Panc1 (cell line): ENCODE results near the gene TMEM185A. TPM values are rescaled to one million over a fixed set of nuclear protein-coding genes. Genes with fewer than 3 reads are reported as not detected.
"Not testable (repeated sequence)": the region's sequence is repeated elsewhere in the genome, so short reads cannot be mapped to it uniquely, and the experiment has no call there.

ENCODE experiments used
- ATAC-seq: fragments of 200-7000 bp; cut with Tn5 transposase; 2 replicates; pipeline ENCODE4 v1.9.1; 2020; ENCODE audit warnings: mild to moderate bottlenecking, moderate library complexity
- BruUV-seq: library from RNA; stranded (reverse); fragments of 400-500 nt; replicated peaks from 2 replicates; lab custom pipeline; 2021; lab: Mats Ljungman, UMichigan
- CTCF ChIA-PET: fragments of 300-600 bp; sonication (Branson Sonifier 250); formaldehyde crosslinking; loops from one replicate; lab custom pipeline; 2022; ENCODE audit warnings: antibody characterized with exemption; lab: Charles Lee
- POLR2A ChIA-PET: fragments of 300-600 bp; sonication (Branson Sonifier 250); formaldehyde crosslinking; loops from one replicate; lab custom pipeline; 2022; ENCODE audit warnings: antibody characterized with exemption; lab: Charles Lee
- DNase-seq: peaks from one replicate; pipeline ENCODE4 v3.0.0-alpha.2; 2010; ENCODE audit warnings: low read depth, low spot score
- H3K27ac ChIP-seq: 2 replicates; pipeline ENCODE4 v1.5.1; 2011; ENCODE audit warnings: mild to moderate bottlenecking, low read length, inconsistent platforms
- H3K27me3 ChIP-seq: fragments of 200-500 bp; sonication (Bioruptor generic); 2 replicates; pipeline ENCODE4 v1.6.0; 2014; ENCODE audit warnings: low read length, inconsistent platforms; ENCODE audit not compliant: control insufficient read depth, insufficient read depth
- H3K36me3 ChIP-seq: fragments of 200-500 bp; sonication (Bioruptor generic); 2 replicates; pipeline ENCODE4 v1.5.1; 2014; ENCODE audit warnings: inconsistent platforms, mild to moderate bottlenecking, low read length, moderate library complexity; ENCODE audit not compliant: control insufficient read depth, insufficient read depth
- H3K4me1 ChIP-seq: 2 replicates; pipeline ENCODE4 v1.5.1; 2011; ENCODE audit warnings: inconsistent platforms, mild to moderate bottlenecking, low read length, moderate library complexity; ENCODE audit not compliant: control insufficient read depth, insufficient read depth
- H3K4me3 ChIP-seq, 2 experiments: 2 replicates each; pipeline ENCODE4 v1.5.1; 2011 to 2012; ENCODE audit warnings: low read depth in 2 of 2, low read length in 2 of 2, mild to moderate bottlenecking in 2 of 2, inconsistent platforms in 1 of 2, moderate library complexity in 1 of 2
- H3K9me3 ChIP-seq: fragments of 200-500 bp; sonication (Bioruptor generic); 2 replicates; pipeline ENCODE4 v1.5.1; 2014; ENCODE audit warnings: low read depth, mild to moderate bottlenecking, inconsistent platforms, low read length, moderate library complexity; ENCODE audit not compliant: control insufficient read depth, insufficient read depth
- in situ Hi-C: cut with HindIII; loops from 2 replicates; pipeline ENCODE4 v1.10.0; 2016; ENCODE audit warnings: low sequenced_read_pairs, low pct_unique_long_range_greater_than_20kb
- intact Hi-C: fragments of 100-400 bp; cut with micrococcal nuclease; formaldehyde crosslinking; loops from one replicate; pipeline ENCODE4 v1.10.0; 2022; ENCODE audit not compliant: unreplicated experiment
- total RNA-seq: library from RNA; stranded (reverse); gene quantifications from one replicate; pipeline ENCODE4 v1.2.1, GENCODE V29; 2021; ENCODE audit not compliant: unreplicated experiment

TMEM185A gene
- total RNA-seq, 1 experiment from 2014 or later, result 27.3 TPM

DNA sequence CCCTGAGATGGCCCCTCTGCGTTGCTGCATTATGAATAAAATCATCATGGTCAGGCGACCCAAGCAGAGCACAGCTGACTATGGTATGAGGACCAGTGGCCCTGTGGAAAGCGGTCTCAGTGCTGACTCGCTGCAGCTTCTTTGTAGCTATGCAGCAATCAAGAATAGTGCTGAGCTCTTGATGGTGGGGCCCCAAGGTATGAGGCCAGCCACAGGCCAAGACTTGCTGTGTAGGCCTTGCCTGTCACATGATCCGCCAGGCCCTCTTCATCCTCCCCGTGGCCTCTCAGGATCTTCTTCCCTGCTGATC lies 79.7 kb downstream of the TMEM185A start:
- H3K36me3 ChIP-seq, H3K4me3 ChIP-seq, in situ Hi-C loops, BruUV-seq, POLR2A ChIA-PET, DNase-seq, CTCF ChIA-PET, H3K9me3 ChIP-seq, intact Hi-C loops, H3K4me1 ChIP-seq, H3K27me3 ChIP-seq, H3K27ac ChIP-seq: not testable (repeated sequence)
- ATAC-seq, result 0 out of 2 replicates have a peak, but pooled peaks have one; percentile 29

DNA sequence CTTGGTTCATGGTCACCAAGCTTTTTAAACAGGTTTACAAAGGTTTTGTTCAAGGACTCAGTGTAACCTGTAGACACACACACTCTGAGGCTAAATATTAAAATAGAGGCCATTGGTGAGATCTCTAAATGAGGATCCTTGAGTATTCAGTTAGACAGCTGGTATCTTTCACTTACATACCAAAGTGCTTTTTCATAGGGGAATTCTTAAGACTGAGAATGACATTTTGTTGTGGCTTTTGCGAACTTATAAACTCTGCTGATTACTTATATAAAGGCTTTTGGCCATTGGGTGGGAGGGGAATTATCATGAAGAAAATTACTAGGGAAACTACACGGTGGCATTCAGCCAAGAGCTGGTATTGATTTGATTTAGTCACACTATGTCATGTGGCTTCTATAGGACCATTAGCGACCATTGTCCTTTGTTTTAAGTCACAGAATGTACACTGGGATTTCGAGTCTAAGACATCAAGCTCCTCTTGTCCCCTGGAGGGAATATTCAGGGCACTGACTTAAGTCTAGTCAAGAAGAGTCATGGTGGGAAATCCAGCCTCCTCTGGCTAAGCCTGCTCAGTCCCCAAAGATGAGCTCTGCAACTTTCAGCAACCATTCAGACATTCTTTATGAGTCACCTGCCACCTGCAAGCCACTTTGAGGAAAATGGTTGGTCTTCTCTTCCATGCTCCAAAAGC lies 80.2 kb downstream of the TMEM185A start:
- CTCF ChIA-PET, H3K9me3 ChIP-seq, in situ Hi-C loops, intact Hi-C loops, H3K27me3 ChIP-seq, H3K4me1 ChIP-seq, H3K27ac ChIP-seq, ATAC-seq, H3K4me3 ChIP-seq, DNase-seq, BruUV-seq, H3K36me3 ChIP-seq, POLR2A ChIA-PET: not testable (repeated sequence)

DNA sequence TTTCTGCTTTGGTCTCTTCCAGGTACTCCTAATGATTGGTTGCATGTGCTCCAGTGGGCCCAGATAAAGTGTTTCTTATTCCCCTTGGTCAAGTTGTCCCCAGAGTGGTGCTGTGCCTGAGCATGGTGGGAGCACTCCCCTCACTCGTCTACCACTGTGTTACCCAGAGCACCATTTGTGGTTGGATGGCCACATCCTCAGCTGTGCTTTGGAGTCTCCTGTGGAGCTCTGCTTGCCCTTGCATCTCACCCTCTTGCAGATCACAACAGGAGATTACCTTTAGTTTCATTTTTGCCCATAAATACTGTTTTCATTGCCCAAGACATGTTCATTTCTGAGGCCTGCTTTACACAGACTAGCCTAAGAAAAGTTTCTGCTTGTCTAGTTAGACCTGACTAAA lies 81.1 kb downstream of the TMEM185A start:
- BruUV-seq, H3K27ac ChIP-seq, H3K4me1 ChIP-seq, H3K4me3 ChIP-seq, DNase-seq, H3K9me3 ChIP-seq, H3K27me3 ChIP-seq, intact Hi-C loops, CTCF ChIA-PET, H3K36me3 ChIP-seq, ATAC-seq, POLR2A ChIA-PET, in situ Hi-C loops: not testable (repeated sequence)

DNA sequence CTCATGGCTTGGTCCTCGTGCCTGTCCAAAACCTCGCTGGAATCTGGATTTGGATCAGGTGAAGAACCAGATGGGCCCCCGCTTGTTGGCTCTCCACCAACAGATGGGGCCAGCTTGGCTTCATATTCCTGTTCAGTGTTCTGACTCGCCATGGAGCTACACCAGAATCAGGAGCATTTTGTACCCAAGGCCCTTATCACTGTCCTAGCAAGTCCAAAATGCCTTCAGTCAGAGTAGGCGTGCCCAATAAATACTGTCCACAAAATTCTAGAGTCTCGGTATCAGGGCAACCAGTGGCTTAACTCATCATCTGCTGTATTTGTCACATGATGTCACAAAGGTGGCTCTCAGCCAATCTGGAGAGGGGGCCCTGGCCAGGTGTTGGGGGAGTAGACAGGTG lies 81.9 kb downstream of the TMEM185A start, which contains the start of gene HSFX3:
HSFX3 (minus strand) TSS at position 224 of the 400 bp plus-strand sequence; CDS start at position 152, 72 bp downstream.
- H3K9me3 ChIP-seq, intact Hi-C loops, H3K4me3 ChIP-seq, CTCF ChIA-PET, H3K4me1 ChIP-seq, POLR2A ChIA-PET, H3K27ac ChIP-seq, H3K36me3 ChIP-seq, H3K27me3 ChIP-seq, BruUV-seq, DNase-seq, ATAC-seq, in situ Hi-C loops: not testable (repeated sequence)

DNA sequence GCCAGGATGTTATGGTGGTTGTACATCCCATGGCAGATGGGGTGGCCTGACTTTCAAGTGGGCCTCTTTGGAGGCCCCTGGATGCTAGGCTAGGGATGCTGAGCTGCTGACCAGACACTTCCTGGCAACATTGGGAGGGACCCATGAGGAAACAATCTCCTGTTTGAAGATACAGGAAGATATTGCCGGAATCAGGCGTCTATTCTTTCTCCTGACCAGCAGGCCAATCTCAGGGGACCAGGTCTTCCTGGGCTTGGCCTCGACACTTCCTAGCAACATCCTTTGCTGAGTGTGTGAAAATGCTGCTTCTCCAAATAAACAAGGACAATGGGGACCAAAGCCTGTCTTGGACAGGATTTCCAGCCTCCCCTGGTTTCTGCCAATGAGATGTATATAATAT lies 83.8 kb downstream of the TMEM185A start:
- CTCF ChIA-PET, H3K4me1 ChIP-seq, ATAC-seq, in situ Hi-C loops, H3K9me3 ChIP-seq, intact Hi-C loops, H3K27ac ChIP-seq, H3K36me3 ChIP-seq, POLR2A ChIA-PET, H3K4me3 ChIP-seq, BruUV-seq, DNase-seq, H3K27me3 ChIP-seq: not testable (repeated sequence)

DNA sequence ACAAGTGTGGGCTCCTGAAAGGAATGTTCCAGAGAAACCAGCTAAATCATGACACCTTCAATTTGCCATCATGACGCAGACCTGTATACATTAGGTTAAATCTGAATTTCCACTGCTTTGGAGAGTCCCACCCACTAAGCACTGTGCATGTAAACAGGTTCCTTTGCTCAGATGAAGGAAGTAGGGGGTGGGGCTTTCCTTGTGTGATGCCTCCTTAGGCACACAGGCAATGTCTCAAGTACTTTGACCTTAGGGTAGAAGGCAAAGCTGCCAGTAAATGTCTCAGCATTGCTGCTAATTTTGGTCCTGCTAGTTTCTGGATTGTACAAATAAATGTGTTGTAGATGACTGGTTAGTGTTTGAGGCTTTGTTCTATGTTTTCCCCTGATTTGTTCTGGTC lies 84.6 kb downstream of the TMEM185A start:
- H3K9me3 ChIP-seq, intact Hi-C loops, in situ Hi-C loops, H3K4me3 ChIP-seq, H3K27ac ChIP-seq, H3K36me3 ChIP-seq, CTCF ChIA-PET, H3K27me3 ChIP-seq, ATAC-seq, BruUV-seq, DNase-seq, H3K4me1 ChIP-seq, POLR2A ChIA-PET: not testable (repeated sequence)
